BLaER1 treated with 17β-estradiol and CSF1 and Interleukin-3, amounts not matched to agents 10 nM and 100 nM (cell line): ENCODE results near the gene FNDC4.

ENCODE experiments used
- H3K27ac ChIP-seq, 11 experiments: shearing (Covaris generic); formaldehyde crosslinking; 2 replicates each; pipeline ENCODE4 v1.8.1; 2022
- H3K27me3 ChIP-seq, 11 experiments: shearing (Covaris generic); formaldehyde crosslinking; 2 replicates each; pipeline ENCODE4 v1.8.1; 2022
- H3K36me3 ChIP-seq, 11 experiments: shearing (Covaris generic); formaldehyde crosslinking; 2 replicates each; pipeline ENCODE4 v1.8.1; 2022
- H3K4me1 ChIP-seq, 10 experiments: shearing (Covaris generic); formaldehyde crosslinking; 2 replicates each; pipeline ENCODE4 v1.8.1; 2022
- H3K4me2 ChIP-seq, 11 experiments: shearing (Covaris generic); formaldehyde crosslinking; 2 replicates each; pipeline ENCODE4 v1.8.1; 2022
- H3K4me3 ChIP-seq, 10 experiments: shearing (Covaris generic); formaldehyde crosslinking; 2 replicates each; pipeline ENCODE4 v1.8.1; 2022
- H3K9ac ChIP-seq, 11 experiments: shearing (Covaris generic); formaldehyde crosslinking; 2 replicates each; pipeline ENCODE4 v1.8.1; 2022
- H3K9me3 ChIP-seq, 11 experiments: shearing (Covaris generic); formaldehyde crosslinking; replicated peaks in 1 of 11; 2 replicates each; pipeline ENCODE4 v1.8.1; 2022
- H4K20me1 ChIP-seq, 11 experiments: shearing (Covaris generic); formaldehyde crosslinking; 2 replicates each; pipeline ENCODE4 v1.8.1; 2022
- Cebpa-rat ChIP-seq, 11 experiments: shearing (Covaris generic); IDR thresholded peaks; 2 replicates each; pipeline ENCODE4 v1.8.1; 2022

The FNDC4 gene

DNA sequence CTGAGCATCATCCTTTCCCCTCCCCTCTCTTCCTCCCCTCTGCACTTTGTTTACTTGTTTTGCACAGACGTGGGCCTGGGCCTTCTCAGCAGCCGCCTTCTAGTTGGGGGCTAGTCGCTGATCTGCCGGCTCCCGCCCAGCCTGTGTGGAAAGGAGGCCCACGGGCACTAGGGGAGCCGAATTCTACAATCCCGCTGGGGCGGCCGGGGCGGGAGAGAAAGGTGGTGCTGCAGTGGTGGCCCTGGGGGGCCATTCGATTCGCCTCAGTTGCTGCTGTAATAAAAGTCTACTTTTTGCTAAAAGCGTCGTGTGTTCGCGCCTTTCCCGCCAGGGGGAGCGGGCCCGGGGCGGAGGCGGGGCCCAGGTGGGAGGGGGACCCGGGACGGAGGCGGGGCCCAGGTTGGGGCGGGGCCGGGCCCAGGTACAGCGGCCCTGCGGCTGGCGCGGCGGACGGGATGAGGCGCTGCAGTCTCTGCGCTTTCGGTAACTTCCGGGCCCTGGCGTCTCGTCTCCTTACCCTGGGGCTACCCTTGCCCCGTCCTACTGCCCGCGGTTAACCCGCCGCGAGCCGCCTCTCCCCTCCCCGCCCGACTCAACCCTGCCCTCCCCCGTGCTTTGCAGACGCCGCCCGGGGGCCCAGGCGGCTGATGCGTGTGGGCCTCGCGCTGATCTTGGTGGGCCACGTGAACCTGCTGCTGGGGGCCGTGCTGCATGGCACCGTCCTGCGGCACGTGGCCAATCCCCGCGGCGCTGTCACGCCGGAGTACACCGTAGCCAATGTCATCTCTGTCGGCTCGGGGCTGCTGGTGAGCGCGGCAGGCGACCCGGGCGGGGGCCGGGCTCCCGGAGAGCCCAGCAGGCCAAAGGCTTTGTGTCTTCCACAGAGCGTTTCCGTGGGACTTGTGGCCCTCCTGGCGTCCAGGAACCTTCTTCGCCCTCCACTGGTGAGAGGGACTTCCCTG, 52.8 kb downstream of the FNDC4 start, which contains the start of gene KRTCAP3:
TSS of gene KRTCAP3 (plus strand) at position 424 of the 962 bp plus-strand sequence. CDS start at position 456, 32 bp downstream.
- no peak for TF ChIP-seq Cebpa-rat (IDR thresholded peaks at IDR 0.05)
- Histone ChIP-seq H3K4me3 (no peak within 1 kb of the TSS), H3K27me3 (no peaks in the 10 kb centered on the region)

More for the DNA sequence above, 52.8 kb downstream of the FNDC4 start, which contains the start of gene KRTCAP3:
- Histone ChIP-seq H3K9ac (peak within 1 kb of the TSS in 1 of 11 experiments; percentile 29; a peak in 2 of 22 replicates), H3K4me2 (peak within 1 kb of the TSS in 5 of 11 experiments; percentile 5 to 29 (median 10); a peak in 5 of 22 replicates), H3K27ac (no peak within 1 kb of the TSS), H3K36me3 (peaks cover 65 to 96% (median 92%) of the 10 kb centered on the region in 11 experiments), H3K9me3 (no peaks in the 10 kb centered on the region), H4K20me1 (peaks cover 0 to 36% (median 15%) of the 10 kb centered on the region in 11 experiments; a peak in 14 of 22 replicates), H3K4me1 (peaks cover 0 to 11% (median 3%) of the 10 kb centered on the region in 10 experiments; a peak in 6 of 20 replicates)
